ENCODE data around the gene PILRA. TPM values are rescaled to one million over a fixed set of nuclear protein-coding genes. Genes with fewer than 3 reads are reported as not detected.

PILRA gene
- total and polyA plus RNA-seq, 2 experiments from 2014 or later, result 0.38 to 5.3 TPM

DNA sequence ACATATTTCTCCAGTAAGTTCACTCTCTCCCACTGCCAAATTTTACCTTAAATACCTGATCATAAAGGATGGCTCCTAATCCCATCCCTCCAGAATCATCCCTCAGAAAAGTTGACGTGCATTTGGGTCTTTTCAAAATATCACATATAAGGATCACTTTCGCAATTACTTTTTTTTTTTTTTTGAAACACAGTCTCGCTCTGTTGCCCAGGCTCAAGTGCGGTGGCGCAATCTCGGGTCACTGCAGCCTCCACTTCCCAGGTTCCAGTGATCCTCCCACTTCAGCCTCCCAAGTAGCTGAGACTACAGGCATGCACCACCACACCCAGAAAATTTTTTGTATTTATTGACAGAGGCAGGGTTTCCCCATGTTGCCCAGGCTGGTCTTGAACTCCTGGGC lies 37.8 kb downstream of the PILRA start (continued):
- TF ChIP-seq, protein P1, sequence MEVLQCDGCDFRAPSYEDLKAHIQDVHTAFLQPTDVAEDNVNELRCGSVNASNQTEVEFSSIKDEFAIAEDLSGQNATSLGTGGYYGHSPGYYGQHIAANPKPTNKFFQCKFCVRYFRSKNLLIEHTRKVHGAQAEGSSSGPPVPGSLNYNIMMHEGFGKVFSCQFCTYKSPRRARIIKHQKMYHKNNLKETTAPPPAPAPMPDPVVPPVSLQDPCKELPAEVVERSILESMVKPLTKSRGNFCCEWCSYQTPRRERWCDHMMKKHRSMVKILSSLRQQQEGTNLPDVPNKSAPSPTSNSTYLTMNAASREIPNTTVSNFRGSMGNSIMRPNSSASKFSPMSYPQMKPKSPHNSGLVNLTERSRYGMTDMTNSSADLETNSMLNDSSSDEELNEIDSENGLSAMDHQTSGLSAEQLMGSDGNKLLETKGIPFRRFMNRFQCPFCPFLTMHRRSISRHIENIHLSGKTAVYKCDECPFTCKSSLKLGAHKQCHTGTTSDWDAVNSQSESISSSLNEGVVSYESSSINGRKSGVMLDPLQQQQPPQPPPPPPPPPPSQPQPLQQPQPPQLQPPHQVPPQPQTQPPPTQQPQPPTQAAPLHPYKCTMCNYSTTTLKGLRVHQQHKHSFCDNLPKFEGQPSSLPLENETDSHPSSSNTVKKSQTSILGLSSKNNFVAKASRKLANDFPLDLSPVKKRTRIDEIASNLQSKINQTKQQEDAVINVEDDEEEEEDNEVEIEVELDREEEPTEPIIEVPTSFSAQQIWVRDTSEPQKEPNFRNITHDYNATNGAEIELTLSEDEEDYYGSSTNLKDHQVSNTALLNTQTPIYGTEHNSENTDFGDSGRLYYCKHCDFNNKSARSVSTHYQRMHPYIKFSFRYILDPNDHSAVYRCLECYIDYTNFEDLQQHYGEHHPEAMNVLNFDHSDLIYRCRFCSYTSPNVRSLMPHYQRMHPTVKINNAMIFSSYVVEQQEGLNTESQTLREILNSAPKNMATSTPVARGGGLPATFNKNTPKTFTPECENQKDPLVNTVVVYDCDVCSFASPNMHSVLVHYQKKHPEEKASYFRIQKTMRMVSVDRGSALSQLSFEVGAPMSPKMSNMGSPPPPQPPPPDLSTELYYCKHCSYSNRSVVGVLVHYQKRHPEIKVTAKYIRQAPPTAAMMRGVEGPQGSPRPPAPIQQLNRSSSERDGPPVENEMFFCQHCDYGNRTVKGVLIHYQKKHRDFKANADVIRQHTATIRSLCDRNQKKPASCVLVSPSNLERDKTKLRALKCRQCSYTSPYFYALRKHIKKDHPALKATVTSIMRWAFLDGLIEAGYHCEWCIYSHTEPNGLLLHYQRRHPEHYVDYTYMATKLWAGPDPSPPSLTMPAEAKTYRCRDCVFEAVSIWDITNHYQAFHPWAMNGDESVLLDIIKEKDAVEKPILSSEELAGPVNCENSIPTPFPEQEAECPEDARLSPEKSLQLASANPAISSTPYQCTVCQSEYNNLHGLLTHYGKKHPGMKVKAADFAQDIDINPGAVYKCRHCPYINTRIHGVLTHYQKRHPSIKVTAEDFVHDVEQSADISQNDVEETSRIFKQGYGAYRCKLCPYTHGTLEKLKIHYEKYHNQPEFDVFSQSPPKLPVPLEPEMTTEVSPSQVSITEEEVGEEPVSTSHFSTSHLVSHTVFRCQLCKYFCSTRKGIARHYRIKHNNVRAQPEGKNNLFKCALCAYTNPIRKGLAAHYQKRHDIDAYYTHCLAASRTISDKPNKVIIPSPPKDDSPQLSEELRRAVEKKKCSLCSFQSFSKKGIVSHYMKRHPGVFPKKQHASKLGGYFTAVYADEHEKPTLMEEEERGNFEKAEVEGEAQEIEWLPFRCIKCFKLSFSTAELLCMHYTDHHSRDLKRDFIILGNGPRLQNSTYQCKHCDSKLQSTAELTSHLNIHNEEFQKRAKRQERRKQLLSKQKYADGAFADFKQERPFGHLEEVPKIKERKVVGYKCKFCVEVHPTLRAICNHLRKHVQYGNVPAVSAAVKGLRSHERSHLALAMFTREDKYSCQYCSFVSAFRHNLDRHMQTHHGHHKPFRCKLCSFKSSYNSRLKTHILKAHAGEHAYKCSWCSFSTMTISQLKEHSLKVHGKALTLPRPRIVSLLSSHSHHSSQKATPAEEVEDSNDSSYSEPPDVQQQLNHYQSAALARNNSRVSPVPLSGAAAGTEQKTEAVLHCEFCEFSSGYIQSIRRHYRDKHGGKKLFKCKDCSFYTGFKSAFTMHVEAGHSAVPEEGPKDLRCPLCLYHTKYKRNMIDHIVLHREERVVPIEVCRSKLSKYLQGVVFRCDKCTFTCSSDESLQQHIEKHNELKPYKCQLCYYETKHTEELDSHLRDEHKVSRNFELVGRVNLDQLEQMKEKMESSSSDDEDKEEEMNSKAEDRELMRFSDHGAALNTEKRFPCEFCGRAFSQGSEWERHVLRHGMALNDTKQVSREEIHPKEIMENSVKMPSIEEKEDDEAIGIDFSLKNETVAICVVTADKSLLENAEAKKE (CRISPR knock-in tag; IDR thresholded peaks at IDR 0.05), result no peak
- TF ChIP-seq ZNF114 (CRISPR knock-in tag; IDR thresholded peaks at IDR 0.05), result no peak
- TF ChIP-seq STAT1 (IDR thresholded peaks at IDR 0.05; ENCODE audit: unreplicated experiment), result no peak

DNA sequence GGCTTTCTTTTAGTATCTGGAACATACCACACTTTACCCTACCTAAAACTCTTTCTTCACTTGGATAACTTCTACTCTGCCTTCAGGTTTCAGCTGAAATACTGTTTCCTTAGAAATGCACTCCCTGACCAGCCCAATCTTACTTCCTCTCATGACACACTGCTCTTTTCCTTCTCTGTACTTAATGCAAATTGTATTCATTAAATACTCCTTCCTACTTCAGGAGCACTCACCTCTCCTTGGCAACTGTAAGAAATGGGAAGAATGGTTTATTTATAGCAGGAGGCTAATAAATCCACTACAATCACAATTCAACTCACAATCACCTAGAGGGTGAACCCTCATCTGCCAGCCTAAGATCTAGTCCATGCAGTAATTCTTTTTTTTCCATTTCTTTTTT lies 40.1 kb downstream of the PILRA start:
- Histone ChIP-seq H3K9me2 (ENCODE audit: insufficient read depth) (no peaks in the 10 kb centered on the region), H3K79me2 (replicated peaks; ENCODE audit: insufficient read depth) (no peaks in the 10 kb centered on the region), H4K20me1 (replicated peaks; ENCODE audit: insufficient read depth) (no peaks in the 10 kb centered on the region), H3K4me1 (ENCODE audit: insufficient read depth) (no peaks in the 10 kb centered on the region), H3K27ac (ENCODE audit: low read depth) (no peak overlapping the region), H3K4me3 (no peak overlapping the region), H3K4me2 (no peak overlapping the region), H2AFZ (no peak overlapping the region), H3F3A (replicated peaks; ENCODE audit: low read depth) (no peaks in the 10 kb centered on the region), H3K27me3 (ENCODE audit: insufficient read depth) (no peaks in the 10 kb centered on the region), H3K36me3 (ENCODE audit: insufficient read depth) (no peaks in the 10 kb centered on the region)
- DNase-seq (ENCODE audit: low spot score) (no peak), ATAC-seq (no peak)
- Mint-ChIP-seq H3K9me3 (no peaks in the 10 kb centered on the region), H3K27ac (no peak overlapping the region), H3K4me3 (no peak overlapping the region), H3K27me3 (ENCODE audit: insufficient read depth, low read depth, poor library complexity) (no peaks in the 10 kb centered on the region), H3K36me3 (ENCODE audit: low read depth) (no peaks in the 10 kb centered on the region), H3K4me1 (peaks cover 3% of the 10 kb centered on the region; the same call in 1 of the 3 replicates)
- no peak for TF ChIP-seq CTCF (conservative IDR thresholded peaks at IDR 0.05; ENCODE audit: low read depth in 2 of 2)
- TF ChIP-seq EZH2 (IDR thresholded peaks at IDR 0.05; ENCODE audit: low read depth, unreplicated experiment), result no peak
- TF ChIP-seq, protein P2, sequence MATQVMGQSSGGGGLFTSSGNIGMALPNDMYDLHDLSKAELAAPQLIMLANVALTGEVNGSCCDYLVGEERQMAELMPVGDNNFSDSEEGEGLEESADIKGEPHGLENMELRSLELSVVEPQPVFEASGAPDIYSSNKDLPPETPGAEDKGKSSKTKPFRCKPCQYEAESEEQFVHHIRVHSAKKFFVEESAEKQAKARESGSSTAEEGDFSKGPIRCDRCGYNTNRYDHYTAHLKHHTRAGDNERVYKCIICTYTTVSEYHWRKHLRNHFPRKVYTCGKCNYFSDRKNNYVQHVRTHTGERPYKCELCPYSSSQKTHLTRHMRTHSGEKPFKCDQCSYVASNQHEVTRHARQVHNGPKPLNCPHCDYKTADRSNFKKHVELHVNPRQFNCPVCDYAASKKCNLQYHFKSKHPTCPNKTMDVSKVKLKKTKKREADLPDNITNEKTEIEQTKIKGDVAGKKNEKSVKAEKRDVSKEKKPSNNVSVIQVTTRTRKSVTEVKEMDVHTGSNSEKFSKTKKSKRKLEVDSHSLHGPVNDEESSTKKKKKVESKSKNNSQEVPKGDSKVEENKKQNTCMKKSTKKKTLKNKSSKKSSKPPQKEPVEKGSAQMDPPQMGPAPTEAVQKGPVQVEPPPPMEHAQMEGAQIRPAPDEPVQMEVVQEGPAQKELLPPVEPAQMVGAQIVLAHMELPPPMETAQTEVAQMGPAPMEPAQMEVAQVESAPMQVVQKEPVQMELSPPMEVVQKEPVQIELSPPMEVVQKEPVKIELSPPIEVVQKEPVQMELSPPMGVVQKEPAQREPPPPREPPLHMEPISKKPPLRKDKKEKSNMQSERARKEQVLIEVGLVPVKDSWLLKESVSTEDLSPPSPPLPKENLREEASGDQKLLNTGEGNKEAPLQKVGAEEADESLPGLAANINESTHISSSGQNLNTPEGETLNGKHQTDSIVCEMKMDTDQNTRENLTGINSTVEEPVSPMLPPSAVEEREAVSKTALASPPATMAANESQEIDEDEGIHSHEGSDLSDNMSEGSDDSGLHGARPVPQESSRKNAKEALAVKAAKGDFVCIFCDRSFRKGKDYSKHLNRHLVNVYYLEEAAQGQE (IDR thresholded peaks at IDR 0.05; ENCODE audit: unreplicated experiment), result no peak
- no peak for TF ChIP-seq ZNF114 (CRISPR knock-in tag; IDR thresholded peaks at IDR 0.05)
- TF ChIP-seq STAT1 (IDR thresholded peaks at IDR 0.05; ENCODE audit: unreplicated experiment), result no peak
- TF ChIP-seq NANOG (IDR thresholded peaks at IDR 0.05; ENCODE audit: borderline replicate concordance), result no peak
